ENCODE data around the gene PMM2. TPM values are rescaled to one million over a fixed set of nuclear protein-coding genes. Genes with fewer than 3 reads are reported as not detected.

Gene PMM2
- total RNA-seq, 6 donors from 2014 or later, result 27.2 to 37.1 (median 29.8) TPM

- DNase-seq, result no peak
- H3K9me3 ChIP-seq, result no peaks in the 10 kb centered on the region
- peaks cover 7 to 11% (median 8%) of the 10 kb centered on the region in 4 donors for H3K4me1 ChIP-seq
- H3K27ac ChIP-seq, result no peak overlapping the region
- no peak for ATAC-seq (ENCODE audit: low FRiP score in 2 of 2)
- H3K4me3 ChIP-seq, result no peak overlapping the region
- TF ChIP-seq POLR2A (IDR thresholded peaks at IDR 0.05) (no peak), POLR2AphosphoS5 (IDR thresholded peaks at IDR 0.05) (no peak), CTCF (IDR thresholded peaks at IDR 0.05) (no peak), EP300 (IDR thresholded peaks at IDR 0.05) (no peak)
- no peaks in the 10 kb centered on the region for H3K27me3 ChIP-seq
- H3K36me3 ChIP-seq, result peaks cover 14 to 63% (median 45%) of the 10 kb centered on the region in 4 donors
- WGBS, 2 donors, result 98 to 100% methylated on average over 2 to 5 of the region's 5 CpGs
Observed at GRCh38 chr16:8890549-8890921, 92.9 kb downstream of the PMM2 start.

- ATAC-seq (ENCODE audit: low FRiP score in 2 of 2), result no peak
- Histone ChIP-seq H3K4me3 (no peak overlapping the region), H3K27ac (peak overlapping the region in 1 of 4 donors; percentile 19), H3K4me1 (no peaks in the 10 kb centered on the region), H3K9me3 (no peaks in the 10 kb centered on the region), H3K36me3 (peaks cover 28 to 79% (median 58%) of the 10 kb centered on the region in 4 donors), H3K27me3 (no peaks in the 10 kb centered on the region)
- TF ChIP-seq EP300 (IDR thresholded peaks at IDR 0.05), result no peak
- TF ChIP-seq CTCF (IDR thresholded peaks at IDR 0.05), result no peak
- no peak for TF ChIP-seq POLR2A (IDR thresholded peaks at IDR 0.05)
- no peak for TF ChIP-seq POLR2AphosphoS5 (IDR thresholded peaks at IDR 0.05)
- WGBS, 2 donors, result 79 to 87% methylated on average over 13 to 16 of the region's 16 CpGs
- DNase-seq, result peak in 1 of 2 donors; percentile 68
Observed at GRCh38 chr16:8892101-8892575, 94.5 kb downstream of the PMM2 start.

- no peak for ATAC-seq (ENCODE audit: low FRiP score in 2 of 2)
- DNase-seq, result no peak
- H3K4me3 ChIP-seq, result no peak overlapping the region
- TF ChIP-seq CTCF (IDR thresholded peaks at IDR 0.05) (no peak), EP300 (IDR thresholded peaks at IDR 0.05) (no peak), POLR2A (IDR thresholded peaks at IDR 0.05) (no peak), POLR2AphosphoS5 (IDR thresholded peaks at IDR 0.05) (no peak)
- no peaks in the 10 kb centered on the region for H3K4me1 ChIP-seq
- no peaks in the 10 kb centered on the region for H3K27me3 ChIP-seq
- H3K9me3 ChIP-seq, result no peaks in the 10 kb centered on the region
- H3K36me3 ChIP-seq, result peaks cover 34 to 91% (median 69%) of the 10 kb centered on the region in 4 donors
- no peak overlapping the region for H3K27ac ChIP-seq
- 76 to 78% methylated on average over 8 to 9 of the region's 9 CpGs for WGBS, 2 donors
Observed at GRCh38 chr16:8893426-8893825, 95.8 kb downstream of the PMM2 start.

GRCh38 chr16:8893976-8894690, 96.5 kb downstream of the PMM2 start:
- DNase-seq (no peak), ATAC-seq (ENCODE audit: low FRiP score in 2 of 2) (no peak)
- H3K36me3 ChIP-seq, result peaks cover 37 to 99% (median 75%) of the 10 kb centered on the region in 4 donors

More at GRCh38 chr16:8893976-8894690, 96.5 kb downstream of the PMM2 start:
- Histone ChIP-seq H3K27me3 (no peaks in the 10 kb centered on the region), H3K4me3 (no peak overlapping the region), H3K4me1 (no peaks in the 10 kb centered on the region), H3K27ac (no peak overlapping the region), H3K9me3 (no peaks in the 10 kb centered on the region)
- TF ChIP-seq EP300 (IDR thresholded peaks at IDR 0.05), result no peak
- TF ChIP-seq POLR2A (IDR thresholded peaks at IDR 0.05), result no peak
- TF ChIP-seq CTCF (IDR thresholded peaks at IDR 0.05), result no peak
- TF ChIP-seq POLR2AphosphoS5 (IDR thresholded peaks at IDR 0.05), result no peak
- 89 to 91% methylated on average over 13 to 14 of the region's 14 CpGs for WGBS, 2 donors
